Esophagus squamous epithelium (tissue), 5 donors: Measurements from ENCODE around the gene GCDH. TPM values are rescaled to one million over a fixed set of nuclear protein-coding genes. Genes with fewer than 3 reads are reported as not detected.

ENCODE experiments used
- DNase-seq: peaks from one replicate; lab custom pipeline; 2025; lab: John Stamatoyannopoulos, UW
- H3K27ac ChIP-seq, 4 donors: fragments of 200-600 bp; sonication (generic); one replicate each; pipeline ENCODE4 v1.5.1; 2016 to 2019; ENCODE audit warnings: mild to moderate bottlenecking in 1 of 4
- H3K27me3 ChIP-seq, 4 donors: fragments of 200-600 bp; sonication (generic); 1 replicate in 3 of 4; 2 replicates in 1 of 4; pipeline versions ENCODE4 v1.5.1 to v1.6.0; 2017 to 2021; ENCODE audit warnings: antibody characterized with exemption in 1 of 4
- H3K36me3 ChIP-seq, 3 donors: fragments of 200-600 bp; sonication (generic); one replicate each; pipeline ENCODE4 v1.5.1; 2016 to 2019
- H3K4me1 ChIP-seq, 3 donors: fragments of 200-600 bp; sonication (generic); one replicate each; pipeline ENCODE4 v1.5.1; 2017 to 2019
- H3K4me3 ChIP-seq, 4 donors: fragments of 200-600 bp; sonication (generic); 1 replicate in 3 of 4; 2 replicates in 1 of 4; pipeline ENCODE4 v1.5.1; 2016 to 2019; ENCODE audit warnings: mild to moderate bottlenecking in 2 of 4, moderate library complexity in 1 of 4
- H3K9me3 ChIP-seq, 3 donors: fragments of 200-600 bp; sonication (generic); one replicate each; pipeline ENCODE4 v1.5.1; 2016 to 2019
- POLR2A ChIP-seq, 4 donors: fragments of 450-650 bp; IDR thresholded peaks; one replicate each; pipeline ENCODE4 v1.6.1; 2017; ENCODE audit warnings: antibody characterized with exemption in 4 of 4, mild to moderate bottlenecking in 4 of 4, moderate library complexity in 3 of 4
- WGBS, 2 donors: methylation state at CpG; one replicate each; pipeline ENCODE4 v1.1.5; 2018; 5-methylcytosine and 5-hydroxymethylcytosine counted together
- intact Hi-C: fragments of 100-400 bp; cut with DNase I; formaldehyde crosslinking; loops from one replicate; pipeline ENCODE4 v1.15.0; 2022
- total RNA-seq, 4 donors: library from RNA; depleted of rRNA; stranded (reverse); fragments of >200 nt; gene quantifications; one replicate each; pipeline ENCODE4 v1.1.0, GENCODE V29; 2016
- TF ChIP-seq, protein P1 (sequence below), 6 experiments: fragments of 450-650 bp in 4 of 6; fragments of 200-600 bp in 2 of 6; sonication (generic) in 2 of 6; IDR thresholded peaks; one replicate each; pipeline ENCODE4 v1.5.1; 2016 to 2019; ENCODE audit warnings: antibody characterized with exemption in 6 of 6, mild to moderate bottlenecking in 4 of 6, moderate library complexity in 4 of 6
- donor health status: DM: yes; HTN: yes; CAD: no.

GCDH gene
- total RNA-seq, 4 donors from 2014 or later, result 20.9 to 44.1 (median 34.9) TPM

DNA sequence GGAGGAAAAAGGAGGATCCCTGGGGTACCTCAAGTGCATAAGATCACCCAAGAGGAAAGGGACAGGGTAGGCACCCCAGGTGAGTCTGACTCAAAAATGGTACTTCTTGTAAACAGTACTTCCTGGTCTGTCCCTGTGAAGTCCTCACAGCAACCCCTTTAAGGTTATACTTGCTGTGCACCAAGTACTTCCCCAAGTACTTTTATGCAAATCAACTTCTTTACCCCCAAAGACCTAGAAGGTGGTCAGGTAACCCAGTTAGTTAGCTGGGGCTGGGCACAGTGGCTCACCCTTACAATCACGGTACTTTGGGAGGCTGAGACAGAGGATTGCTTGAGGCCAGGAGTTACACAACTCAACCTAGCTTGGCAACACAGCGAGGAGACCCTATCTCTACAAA lies 49.9 kb downstream of the GCDH start:
- Histone ChIP-seq H3K27ac (peak overlapping the region in 2 of 4 donors; percentile 98), H3K4me1 (peaks cover 35 to 75% (median 39%) of the 10 kb centered on the region in 3 donors), H3K36me3 (peaks cover 23 to 58% (median 35%) of the 10 kb centered on the region in 3 donors), H3K9me3 (no peaks in the 10 kb centered on the region), H3K27me3 (no peaks in the 10 kb centered on the region), H3K4me3 (peak overlapping the region in 1 of 4 donors; percentile 97)
- no peak for DNase-seq
- 44 to 59% methylated on average over 2 of the region's 2 CpGs for WGBS, 2 donors
- TF ChIP-seq, protein P1, sequence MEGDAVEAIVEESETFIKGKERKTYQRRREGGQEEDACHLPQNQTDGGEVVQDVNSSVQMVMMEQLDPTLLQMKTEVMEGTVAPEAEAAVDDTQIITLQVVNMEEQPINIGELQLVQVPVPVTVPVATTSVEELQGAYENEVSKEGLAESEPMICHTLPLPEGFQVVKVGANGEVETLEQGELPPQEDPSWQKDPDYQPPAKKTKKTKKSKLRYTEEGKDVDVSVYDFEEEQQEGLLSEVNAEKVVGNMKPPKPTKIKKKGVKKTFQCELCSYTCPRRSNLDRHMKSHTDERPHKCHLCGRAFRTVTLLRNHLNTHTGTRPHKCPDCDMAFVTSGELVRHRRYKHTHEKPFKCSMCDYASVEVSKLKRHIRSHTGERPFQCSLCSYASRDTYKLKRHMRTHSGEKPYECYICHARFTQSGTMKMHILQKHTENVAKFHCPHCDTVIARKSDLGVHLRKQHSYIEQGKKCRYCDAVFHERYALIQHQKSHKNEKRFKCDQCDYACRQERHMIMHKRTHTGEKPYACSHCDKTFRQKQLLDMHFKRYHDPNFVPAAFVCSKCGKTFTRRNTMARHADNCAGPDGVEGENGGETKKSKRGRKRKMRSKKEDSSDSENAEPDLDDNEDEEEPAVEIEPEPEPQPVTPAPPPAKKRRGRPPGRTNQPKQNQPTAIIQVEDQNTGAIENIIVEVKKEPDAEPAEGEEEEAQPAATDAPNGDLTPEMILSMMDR (IDR thresholded peaks at IDR 0.05), result no peak
- TF ChIP-seq POLR2A (IDR thresholded peaks at IDR 0.05), result no peak
- intact Hi-C loops, result no loop called here

DNA sequence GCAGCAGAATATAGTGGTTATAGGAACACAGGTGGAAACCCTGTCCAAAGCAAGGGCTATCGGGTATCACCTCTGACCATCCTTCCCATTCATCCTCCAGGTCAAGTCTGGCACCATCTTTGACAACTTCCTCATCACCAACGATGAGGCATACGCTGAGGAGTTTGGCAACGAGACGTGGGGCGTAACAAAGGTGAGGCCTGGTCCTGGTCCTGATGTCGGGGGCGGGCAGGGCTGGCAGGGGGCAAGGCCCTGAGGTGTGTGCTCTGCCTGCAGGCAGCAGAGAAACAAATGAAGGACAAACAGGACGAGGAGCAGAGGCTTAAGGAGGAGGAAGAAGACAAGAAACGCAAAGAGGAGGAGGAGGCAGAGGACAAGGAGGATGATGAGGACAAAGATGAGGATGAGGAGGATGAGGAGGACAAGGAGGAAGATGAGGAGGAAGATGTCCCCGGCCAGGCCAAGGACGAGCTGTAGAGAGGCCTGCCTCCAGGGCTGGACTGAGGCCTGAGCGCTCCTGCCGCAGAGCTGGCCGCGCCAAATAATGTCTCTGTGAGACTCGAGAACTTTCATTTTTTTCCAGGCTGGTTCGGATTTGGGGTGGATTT lies 52.6 kb downstream of the GCDH start:
- WGBS, 2 donors, result 63 to 69% methylated on average over 17 of the region's 18 CpGs
- Histone ChIP-seq H3K9me3 (no peaks in the 10 kb centered on the region), H3K36me3 (peaks cover 32 to 70% (median 46%) of the 10 kb centered on the region in 3 donors), H3K27me3 (no peaks in the 10 kb centered on the region), H3K4me3 (no peak overlapping the region), H3K27ac (peak overlapping the region in 2 of 4 donors; percentile 25 to 98), H3K4me1 (peaks cover 39 to 89% (median 51%) of the 10 kb centered on the region in 3 donors)
- no peak for DNase-seq
- TF ChIP-seq, protein P1 (IDR thresholded peaks at IDR 0.05), result no peak
- no peak for TF ChIP-seq POLR2A (IDR thresholded peaks at IDR 0.05)
- intact Hi-C loops, result no loop called here

DNA sequence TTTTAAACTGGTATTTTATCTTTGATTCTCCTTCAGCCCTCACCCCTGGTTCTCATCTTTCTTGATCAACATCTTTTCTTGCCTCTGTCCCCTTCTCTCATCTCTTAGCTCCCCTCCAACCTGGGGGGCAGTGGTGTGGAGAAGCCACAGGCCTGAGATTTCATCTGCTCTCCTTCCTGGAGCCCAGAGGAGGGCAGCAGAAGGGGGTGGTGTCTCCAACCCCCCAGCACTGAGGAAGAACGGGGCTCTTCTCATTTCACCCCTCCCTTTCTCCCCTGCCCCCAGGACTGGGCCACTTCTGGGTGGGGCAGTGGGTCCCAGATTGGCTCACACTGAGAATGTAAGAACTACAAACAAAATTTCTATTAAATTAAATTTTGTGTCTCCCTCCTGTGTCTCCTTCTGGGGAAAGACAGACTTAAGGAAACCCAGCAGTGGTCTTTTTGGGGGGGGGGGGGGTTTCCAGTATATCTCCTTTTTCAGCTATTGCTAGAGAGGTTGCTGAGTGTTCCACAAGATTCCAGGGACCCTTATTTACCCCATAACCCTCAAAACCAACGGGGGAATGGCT lies 53.2 kb downstream of the GCDH start:
- WGBS, 2 donors, result 37 to 65% methylated on average over 2 of the region's 2 CpGs
- Histone ChIP-seq H3K27me3 (no peaks in the 10 kb centered on the region), H3K36me3 (peaks cover 39 to 76% (median 52%) of the 10 kb centered on the region in 3 donors), H3K4me1 (peaks cover 39 to 92% (median 51%) of the 10 kb centered on the region in 3 donors), H3K4me3 (no peak overlapping the region), H3K9me3 (no peaks in the 10 kb centered on the region), H3K27ac (peak overlapping the region; percentile 98 to 100 (median 99))
- TF ChIP-seq POLR2A (IDR thresholded peaks at IDR 0.05), result no peak
- TF ChIP-seq, protein P1 (IDR thresholded peaks at IDR 0.05), result no peak
- DNase-seq, result no peak
- intact Hi-C loops, result no loop called here

DNA sequence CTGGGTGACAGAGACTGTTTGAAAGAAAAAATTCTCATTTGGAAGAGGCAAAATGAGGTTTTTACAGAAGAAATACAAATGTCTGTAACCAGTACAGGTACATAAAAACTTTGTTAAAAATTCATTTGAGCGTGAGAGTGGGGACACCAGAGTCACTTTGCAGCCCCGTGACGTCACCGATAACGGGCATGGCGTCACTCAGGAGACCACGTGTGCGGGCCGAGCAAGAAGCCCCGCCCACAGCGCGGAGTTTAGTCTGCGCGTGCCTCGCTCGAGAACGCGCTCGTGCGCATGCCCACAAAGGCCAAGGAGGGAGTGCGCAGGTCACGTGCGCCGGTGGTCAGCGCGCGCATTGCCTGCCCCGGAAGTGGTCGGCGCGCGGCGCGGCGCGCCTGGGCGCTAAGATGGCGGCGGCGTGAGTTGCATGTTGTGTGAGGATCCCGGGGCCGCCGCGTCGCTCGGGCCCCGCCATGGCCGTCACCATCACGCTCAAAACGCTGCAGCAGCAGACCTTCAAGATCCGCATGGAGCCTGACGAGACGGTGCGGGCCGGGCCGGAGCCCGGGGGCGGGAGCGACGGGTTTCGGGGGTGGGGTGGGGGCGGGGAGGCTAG lies 54.6 kb downstream of the GCDH start, which contains the start of gene RAD23A:
Gene RAD23A, plus strand, starts transcription at position 384 of the 613 bp plus-strand sequence. Its CDS starts 87 bp downstream, at position 471.
- DNase-seq, result peak; percentile 93
- Histone ChIP-seq H3K27me3 (no peaks in the 10 kb centered on the region), H3K4me3 (peak within 1 kb of the TSS; percentile 88 to 96 (median 94)), H3K9me3 (no peaks in the 10 kb centered on the region), H3K27ac (peak within 1 kb of the TSS; percentile 98 to 100 (median 99)), H3K36me3 (peaks cover 34 to 78% (median 55%) of the 10 kb centered on the region in 3 donors), H3K4me1 (peaks cover 26 to 80% (median 39%) of the 10 kb centered on the region in 3 donors)
- intact Hi-C loops, result no loop called here
- TF ChIP-seq POLR2A (IDR thresholded peaks at IDR 0.05), result peak in 3 of 4 donors; percentile 76 to 94 (median 91)
- TF ChIP-seq, protein P1 (IDR thresholded peaks at IDR 0.05), result peak in 3 of 6 experiments; percentile 4 to 45 (median 20)
- 0 to 2% methylated on average over 7 to 23 of the region's 62 CpGs for WGBS, 2 donors
